Mammary epithelial cell (primary cell): ENCODE data around the gene TEKT3.

Source experiments
- EZH2 ChIP-seq: IDR thresholded peaks from 2 replicates; pipeline ENCODE4 v1.6.1; 2012; ENCODE audit warnings: low read length, inconsistent platforms, borderline replicate concordance
- TF ChIP-seq, protein P1 (sequence below), 2 donors: IDR thresholded peaks in 1 of 2; conservative IDR thresholded peaks in 1 of 2; 2 replicates each; pipeline ENCODE4 v1.5.1; 2011 to 2012; ENCODE audit warnings: inconsistent platforms in 2 of 2, low read length in 2 of 2, mild to moderate bottlenecking in 2 of 2, control low read depth in 1 of 2, low read depth in 1 of 2; ENCODE audit not compliant: insufficient read depth in 1 of 2; ENCODE audit errors: extremely low read depth in 1 of 2

DNA sequence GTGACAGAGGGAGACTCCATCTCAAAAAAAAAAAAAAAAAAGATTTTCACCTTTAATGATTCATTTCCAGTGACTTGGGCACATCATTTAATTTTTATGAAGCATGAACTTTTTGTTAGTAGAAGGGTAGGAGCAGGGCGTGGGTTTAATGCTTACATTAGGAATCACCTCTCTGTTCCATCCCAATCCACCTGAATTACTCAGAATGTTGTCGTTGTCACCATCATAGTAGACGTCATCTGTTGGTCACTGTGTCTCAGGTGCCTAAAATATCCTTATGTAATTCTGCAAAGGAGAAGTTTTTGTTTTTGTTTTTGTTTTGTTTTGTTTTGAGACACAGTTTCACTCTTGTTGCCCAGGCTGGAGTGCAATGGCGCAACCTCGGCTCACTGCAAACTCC is 38.3 kb upstream of the TEKT3 start:
- TF ChIP-seq, protein P1, sequence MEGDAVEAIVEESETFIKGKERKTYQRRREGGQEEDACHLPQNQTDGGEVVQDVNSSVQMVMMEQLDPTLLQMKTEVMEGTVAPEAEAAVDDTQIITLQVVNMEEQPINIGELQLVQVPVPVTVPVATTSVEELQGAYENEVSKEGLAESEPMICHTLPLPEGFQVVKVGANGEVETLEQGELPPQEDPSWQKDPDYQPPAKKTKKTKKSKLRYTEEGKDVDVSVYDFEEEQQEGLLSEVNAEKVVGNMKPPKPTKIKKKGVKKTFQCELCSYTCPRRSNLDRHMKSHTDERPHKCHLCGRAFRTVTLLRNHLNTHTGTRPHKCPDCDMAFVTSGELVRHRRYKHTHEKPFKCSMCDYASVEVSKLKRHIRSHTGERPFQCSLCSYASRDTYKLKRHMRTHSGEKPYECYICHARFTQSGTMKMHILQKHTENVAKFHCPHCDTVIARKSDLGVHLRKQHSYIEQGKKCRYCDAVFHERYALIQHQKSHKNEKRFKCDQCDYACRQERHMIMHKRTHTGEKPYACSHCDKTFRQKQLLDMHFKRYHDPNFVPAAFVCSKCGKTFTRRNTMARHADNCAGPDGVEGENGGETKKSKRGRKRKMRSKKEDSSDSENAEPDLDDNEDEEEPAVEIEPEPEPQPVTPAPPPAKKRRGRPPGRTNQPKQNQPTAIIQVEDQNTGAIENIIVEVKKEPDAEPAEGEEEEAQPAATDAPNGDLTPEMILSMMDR (conservative IDR thresholded peaks at IDR 0.05 in 1 of 2, IDR thresholded peaks at IDR 0.05 in 1 of 2; ENCODE audit: extremely low read depth in 1 of 2, insufficient read depth in 1 of 2, low read depth in 1 of 2, low read length in 2 of 2) = no peak
- TF ChIP-seq EZH2 = no peak
